HepG2 (cell line): ENCODE data around the gene DNAJC10. TPM values are rescaled to one million over a fixed set of nuclear protein-coding genes. Genes with fewer than 3 reads are reported as not detected.

Experiments
- ARNT ChIP-seq: fragments of 450-650 bp; IDR thresholded peaks from 2 replicates; pipeline ENCODE4 v1.6.1; 2017
- ETV5 ChIP-seq: IDR thresholded peaks from 2 replicates; pipeline ENCODE4 v1.6.1; 2018; ENCODE audit warnings: missing biosample characterization, missing genetic modification reagents, inconsistent platforms, borderline replicate concordance
- FOSL1 ChIP-seq: sonication (generic); formaldehyde crosslinking; IDR thresholded peaks from 2 replicates; pipeline ENCODE4 v1.9.0; 2021; ENCODE audit warnings: missing genetic modification reagents, borderline replicate concordance
- FOXC1 ChIP-seq: sonication (generic); formaldehyde crosslinking; IDR thresholded peaks from 2 replicates; pipeline ENCODE4 v1.8.0; 2022; ENCODE audit warnings: mild to moderate bottlenecking, missing genetic modification reagents, borderline replicate concordance
- HOXD1 ChIP-seq: sonication (generic); formaldehyde crosslinking; IDR thresholded peaks from 2 replicates; pipeline ENCODE4 v1.5.0; 2020; ENCODE audit warnings: missing genetic modification reagents
- KDM4B ChIP-seq: sonication (generic); formaldehyde crosslinking; IDR thresholded peaks from 2 replicates; pipeline ENCODE4 v1.4.0; 2020; ENCODE audit warnings: missing genetic modification reagents
- MED13 ChIP-seq: sonication (generic); formaldehyde crosslinking; IDR thresholded peaks from 2 replicates; pipeline ENCODE4 v1.5.0; 2020; ENCODE audit warnings: missing genetic modification reagents
- NFE2 ChIP-seq: sonication (generic); formaldehyde crosslinking; IDR thresholded peaks from 2 replicates; pipeline ENCODE4 v1.4.0; 2020; ENCODE audit warnings: missing genetic modification reagents
- NFRKB ChIP-seq: fragments of 450-650 bp; IDR thresholded peaks from 2 replicates; pipeline ENCODE4 v1.6.1; 2017
- TGIF2 ChIP-seq: IDR thresholded peaks from 2 replicates; pipeline ENCODE4 v1.6.1; 2016; ENCODE audit warnings: control low read depth, missing compliant biosample characterization
- THYN1 ChIP-seq: sonication (generic); formaldehyde crosslinking; IDR thresholded peaks from 2 replicates; pipeline ENCODE4 v1.8.1; 2023; ENCODE audit warnings: low read depth, mild to moderate bottlenecking, moderate library complexity, missing genetic modification reagents, borderline replicate concordance
- ZBTB7A ChIP-seq: sonication (generic); formaldehyde crosslinking; IDR thresholded peaks from 2 replicates; pipeline ENCODE4 v1.8.0; 2022; ENCODE audit warnings: mild to moderate bottlenecking, missing genetic modification reagents
- ZFP36L1 ChIP-seq: sonication (generic); formaldehyde crosslinking; IDR thresholded peaks from 2 replicates; pipeline ENCODE4 v1.8.0; 2022; ENCODE audit warnings: mild to moderate bottlenecking, missing genetic modification reagents, moderate library complexity
- ZNF256 ChIP-seq: sonication (generic); formaldehyde crosslinking; conservative IDR thresholded peaks from 2 replicates; pipeline ENCODE4 v1.4.0; 2020; ENCODE audit warnings: missing genetic modification reagents
- ZNF7 ChIP-seq: IDR thresholded peaks from 2 replicates; pipeline ENCODE4 v1.6.1; 2016; ENCODE audit warnings: missing biosample characterization, missing genetic modification reagents
- ZSCAN9 ChIP-seq: IDR thresholded peaks from 2 replicates; pipeline ENCODE4 v1.6.1; 2016; ENCODE audit warnings: borderline replicate concordance
- polyA plus RNA-seq, 8 experiments: library from polyadenylated mRNA; depleted of rRNA in 3 of 8; stranded (reverse) in 7 of 8; unstranded in 1 of 8; fragments of >200 nt; fragmentation: Illumina TruSeq in 4 of 8; extraction: Trizol in 4 of 8; gene quantifications; 2 replicates each; pipeline versions ENCODE4 v1.2.1 to v1.2.3, GENCODE V29; 2011 to 2016; ENCODE audit warnings: low read depth in 4 of 8, missing spikeins in 1 of 8, mixed read lengths in 1 of 8; ENCODE audit not compliant: insufficient read depth in 1 of 8
- total RNA-seq, 5 experiments: library from RNA; depleted of rRNA; stranded (reverse); fragments of >200 nt; fragmentation: Illumina TruSeq; extraction: Trizol; gene quantifications; 2 replicates each; pipeline ENCODE4 v1.2.3, GENCODE V29; 2016; ENCODE audit warnings: low read depth in 1 of 5
- TF ChIP-seq, protein P1 (sequence below): sonication (generic); formaldehyde crosslinking; IDR thresholded peaks from 2 replicates; pipeline ENCODE4 v1.5.0; 2020; ENCODE audit warnings: mild to moderate bottlenecking, missing genetic modification reagents
- TF ChIP-seq, protein P2 (sequence below): sonication (generic); formaldehyde crosslinking; IDR thresholded peaks from 2 replicates; pipeline ENCODE4 v1.5.0; 2020; ENCODE audit warnings: mild to moderate bottlenecking, missing genetic modification reagents
- TF ChIP-seq, protein P3 (sequence below): sonication (generic); formaldehyde crosslinking; IDR thresholded peaks from 2 replicates; pipeline ENCODE4 v1.8.0; 2023; ENCODE audit warnings: mild to moderate bottlenecking, missing genetic modification reagents
- TF ChIP-seq, protein P4 (sequence below): sonication (generic); formaldehyde crosslinking; conservative IDR thresholded peaks from 2 replicates; pipeline ENCODE4 v1.8.0; 2022; ENCODE audit warnings: mild to moderate bottlenecking, moderate library complexity, missing genetic modification reagents
- TF ChIP-seq, protein P5 (sequence below): sonication (generic); formaldehyde crosslinking; IDR thresholded peaks from 2 replicates; pipeline ENCODE4 v1.5.0; 2020; ENCODE audit warnings: missing genetic modification reagents
- TF ChIP-seq, protein P6 (sequence below): sonication (generic); formaldehyde crosslinking; IDR thresholded peaks from 2 replicates; pipeline ENCODE4 v1.5.0; 2020; ENCODE audit warnings: missing genetic modification reagents

DNAJC10 gene
- total and polyA plus RNA-seq, 2 of the 13 experiments (the other 11 are each of a cell fraction or from before 2014, with no cell fraction given): 44.1 to 178 TPM

DNA sequence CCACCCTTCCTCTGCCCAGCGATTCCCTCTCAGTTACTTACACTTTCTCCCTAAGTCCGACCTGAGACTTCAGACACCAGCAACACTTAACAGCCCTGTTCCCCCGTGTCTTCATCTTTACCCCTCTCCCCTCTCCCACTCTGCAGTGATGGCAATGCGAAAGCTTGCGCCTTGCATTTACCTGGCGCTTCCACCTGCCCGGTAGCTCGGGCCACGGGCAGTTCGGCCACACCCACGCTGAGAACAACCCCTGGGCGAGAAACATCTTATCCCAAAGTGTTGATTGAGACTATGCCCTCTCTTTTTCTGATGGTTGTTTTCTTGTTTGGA is 558 bp downstream of the DNAJC10 start (continued):
- TF ChIP-seq, protein P1, sequence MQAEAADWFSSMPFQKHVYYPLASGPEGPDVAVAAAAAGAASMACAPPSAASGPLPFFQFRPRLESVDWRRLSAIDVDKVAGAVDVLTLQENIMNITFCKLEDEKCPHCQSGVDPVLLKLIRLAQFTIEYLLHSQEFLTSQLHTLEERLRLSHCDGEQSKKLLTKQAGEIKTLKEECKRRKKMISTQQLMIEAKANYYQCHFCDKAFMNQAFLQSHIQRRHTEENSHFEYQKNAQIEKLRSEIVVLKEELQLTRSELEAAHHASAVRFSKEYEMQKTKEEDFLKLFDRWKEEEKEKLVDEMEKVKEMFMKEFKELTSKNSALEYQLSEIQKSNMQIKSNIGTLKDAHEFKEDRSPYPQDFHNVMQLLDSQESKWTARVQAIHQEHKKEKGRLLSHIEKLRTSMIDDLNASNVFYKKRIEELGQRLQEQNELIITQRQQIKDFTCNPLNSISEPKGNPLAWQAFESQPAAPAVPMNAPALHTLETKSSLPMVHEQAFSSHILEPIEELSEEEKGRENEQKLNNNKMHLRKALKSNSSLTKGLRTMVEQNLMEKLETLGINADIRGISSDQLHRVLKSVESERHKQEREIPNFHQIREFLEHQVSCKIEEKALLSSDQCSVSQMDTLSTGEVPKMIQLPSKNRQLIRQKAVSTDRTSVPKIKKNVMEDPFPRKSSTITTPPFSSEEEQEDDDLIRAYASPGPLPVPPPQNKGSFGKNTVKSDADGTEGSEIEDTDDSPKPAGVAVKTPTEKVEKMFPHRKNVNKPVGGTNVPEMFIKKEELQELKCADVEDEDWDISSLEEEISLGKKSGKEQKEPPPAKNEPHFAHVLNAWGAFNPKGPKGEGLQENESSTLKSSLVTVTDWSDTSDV (CRISPR knock-in tag): no peak
- TF ChIP-seq, protein P2, sequence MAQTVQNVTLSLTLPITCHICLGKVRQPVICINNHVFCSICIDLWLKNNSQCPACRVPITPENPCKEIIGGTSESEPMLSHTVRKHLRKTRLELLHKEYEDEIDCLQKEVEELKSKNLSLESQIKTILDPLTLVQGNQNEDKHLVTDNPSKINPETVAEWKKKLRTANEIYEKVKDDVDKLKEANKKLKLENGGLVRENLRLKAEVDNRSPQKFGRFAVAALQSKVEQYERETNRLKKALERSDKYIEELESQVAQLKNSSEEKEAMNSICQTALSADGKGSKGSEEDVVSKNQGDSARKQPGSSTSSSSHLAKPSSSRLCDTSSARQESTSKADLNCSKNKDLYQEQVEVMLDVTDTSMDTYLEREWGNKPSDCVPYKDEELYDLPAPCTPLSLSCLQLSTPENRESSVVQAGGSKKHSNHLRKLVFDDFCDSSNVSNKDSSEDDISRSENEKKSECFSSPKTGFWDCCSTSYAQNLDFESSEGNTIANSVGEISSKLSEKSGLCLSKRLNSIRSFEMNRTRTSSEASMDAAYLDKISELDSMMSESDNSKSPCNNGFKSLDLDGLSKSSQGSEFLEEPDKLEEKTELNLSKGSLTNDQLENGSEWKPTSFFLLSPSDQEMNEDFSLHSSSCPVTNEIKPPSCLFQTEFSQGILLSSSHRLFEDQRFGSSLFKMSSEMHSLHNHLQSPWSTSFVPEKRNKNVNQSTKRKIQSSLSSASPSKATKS: 0 out of 2 replicates have a peak, but pooled peaks have one; percentile 12
- TF ChIP-seq NFE2 (CRISPR knock-in tag) (no peak), MED13 (no peak), ZSCAN9 (CRISPR knock-in tag) (no peak), ARNT (no peak), ZNF256 (CRISPR knock-in tag) (no peak), ZFP36L1 (no peak), TGIF2 (no peak), ZBTB7A (CRISPR knock-in tag) (no peak), ETV5 (CRISPR knock-in tag) (no peak), ZNF7 (CRISPR knock-in tag) (no peak), FOXC1 (CRISPR knock-in tag) (peak; percentile 53; the same call in 1 of the 2 replicates), THYN1 (CRISPR knock-in tag) (no peak), HOXD1 (CRISPR knock-in tag) (no peak), FOSL1 (CRISPR knock-in tag) (no peak), NFRKB (no peak), KDM4B (CRISPR knock-in tag) (no peak)
- TF ChIP-seq, protein P3, sequence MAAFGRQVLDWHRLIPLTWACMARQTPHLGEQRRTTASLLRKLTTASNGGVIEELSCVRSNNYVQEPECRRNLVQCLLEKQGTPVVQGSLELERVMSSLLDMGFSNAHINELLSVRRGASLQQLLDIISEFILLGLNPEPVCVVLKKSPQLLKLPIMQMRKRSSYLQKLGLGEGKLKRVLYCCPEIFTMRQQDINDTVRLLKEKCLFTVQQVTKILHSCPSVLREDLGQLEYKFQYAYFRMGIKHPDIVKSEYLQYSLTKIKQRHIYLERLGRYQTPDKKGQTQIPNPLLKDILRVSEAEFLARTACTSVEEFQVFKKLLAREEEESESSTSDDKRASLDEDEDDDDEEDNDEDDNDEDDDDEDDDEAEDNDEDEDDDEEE (CRISPR knock-in tag): no peak
- TF ChIP-seq, protein P4, sequence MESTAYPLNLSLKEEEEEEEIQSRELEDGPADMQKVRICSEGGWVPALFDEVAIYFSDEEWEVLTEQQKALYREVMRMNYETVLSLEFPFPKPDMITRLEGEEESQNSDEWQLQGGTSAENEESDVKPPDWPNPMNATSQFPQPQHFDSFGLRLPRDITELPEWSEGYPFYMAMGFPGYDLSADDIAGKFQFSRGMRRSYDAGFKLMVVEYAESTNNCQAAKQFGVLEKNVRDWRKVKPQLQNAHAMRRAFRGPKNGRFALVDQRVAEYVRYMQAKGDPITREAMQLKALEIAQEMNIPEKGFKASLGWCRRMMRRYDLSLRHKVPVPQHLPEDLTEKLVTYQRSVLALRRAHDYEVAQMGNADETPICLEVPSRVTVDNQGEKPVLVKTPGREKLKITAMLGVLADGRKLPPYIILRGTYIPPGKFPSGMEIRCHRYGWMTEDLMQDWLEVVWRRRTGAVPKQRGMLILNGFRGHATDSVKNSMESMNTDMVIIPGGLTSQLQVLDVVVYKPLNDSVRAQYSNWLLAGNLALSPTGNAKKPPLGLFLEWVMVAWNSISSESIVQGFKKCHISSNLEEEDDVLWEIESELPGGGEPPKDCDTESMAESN (CRISPR knock-in tag): no peak
- TF ChIP-seq, protein P5, sequence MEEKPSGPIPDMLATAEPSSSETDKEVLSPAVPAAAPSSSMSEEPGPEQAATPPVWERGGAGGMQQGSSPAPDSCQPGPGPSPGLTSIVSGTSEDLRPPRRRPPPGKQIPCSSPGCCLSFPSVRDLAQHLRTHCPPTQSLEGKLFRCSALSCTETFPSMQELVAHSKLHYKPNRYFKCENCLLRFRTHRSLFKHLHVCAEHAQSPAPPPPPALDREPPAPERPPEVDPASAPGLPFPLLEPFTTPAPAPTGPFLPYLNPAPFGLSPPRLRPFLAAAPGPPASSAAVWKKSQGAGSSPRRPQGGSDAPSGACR (CRISPR knock-in tag): 0 out of 2 replicates have a peak, but pooled peaks have one; percentile 24
- TF ChIP-seq, protein P6, sequence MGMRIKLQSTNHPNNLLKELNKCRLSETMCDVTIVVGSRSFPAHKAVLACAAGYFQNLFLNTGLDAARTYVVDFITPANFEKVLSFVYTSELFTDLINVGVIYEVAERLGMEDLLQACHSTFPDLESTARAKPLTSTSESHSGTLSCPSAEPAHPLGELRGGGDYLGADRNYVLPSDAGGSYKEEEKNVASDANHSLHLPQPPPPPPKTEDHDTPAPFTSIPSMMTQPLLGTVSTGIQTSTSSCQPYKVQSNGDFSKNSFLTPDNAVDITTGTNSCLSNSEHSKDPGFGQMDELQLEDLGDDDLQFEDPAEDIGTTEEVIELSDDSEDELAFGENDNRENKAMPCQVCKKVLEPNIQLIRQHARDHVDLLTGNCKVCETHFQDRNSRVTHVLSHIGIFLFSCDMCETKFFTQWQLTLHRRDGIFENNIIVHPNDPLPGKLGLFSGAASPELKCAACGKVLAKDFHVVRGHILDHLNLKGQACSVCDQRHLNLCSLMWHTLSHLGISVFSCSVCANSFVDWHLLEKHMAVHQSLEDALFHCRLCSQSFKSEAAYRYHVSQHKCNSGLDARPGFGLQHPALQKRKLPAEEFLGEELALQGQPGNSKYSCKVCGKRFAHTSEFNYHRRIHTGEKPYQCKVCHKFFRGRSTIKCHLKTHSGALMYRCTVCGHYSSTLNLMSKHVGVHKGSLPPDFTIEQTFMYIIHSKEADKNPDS (CRISPR knock-in tag): no peak
